ENCODE results near the gene ECI2.

The ECI2 gene

DNA sequence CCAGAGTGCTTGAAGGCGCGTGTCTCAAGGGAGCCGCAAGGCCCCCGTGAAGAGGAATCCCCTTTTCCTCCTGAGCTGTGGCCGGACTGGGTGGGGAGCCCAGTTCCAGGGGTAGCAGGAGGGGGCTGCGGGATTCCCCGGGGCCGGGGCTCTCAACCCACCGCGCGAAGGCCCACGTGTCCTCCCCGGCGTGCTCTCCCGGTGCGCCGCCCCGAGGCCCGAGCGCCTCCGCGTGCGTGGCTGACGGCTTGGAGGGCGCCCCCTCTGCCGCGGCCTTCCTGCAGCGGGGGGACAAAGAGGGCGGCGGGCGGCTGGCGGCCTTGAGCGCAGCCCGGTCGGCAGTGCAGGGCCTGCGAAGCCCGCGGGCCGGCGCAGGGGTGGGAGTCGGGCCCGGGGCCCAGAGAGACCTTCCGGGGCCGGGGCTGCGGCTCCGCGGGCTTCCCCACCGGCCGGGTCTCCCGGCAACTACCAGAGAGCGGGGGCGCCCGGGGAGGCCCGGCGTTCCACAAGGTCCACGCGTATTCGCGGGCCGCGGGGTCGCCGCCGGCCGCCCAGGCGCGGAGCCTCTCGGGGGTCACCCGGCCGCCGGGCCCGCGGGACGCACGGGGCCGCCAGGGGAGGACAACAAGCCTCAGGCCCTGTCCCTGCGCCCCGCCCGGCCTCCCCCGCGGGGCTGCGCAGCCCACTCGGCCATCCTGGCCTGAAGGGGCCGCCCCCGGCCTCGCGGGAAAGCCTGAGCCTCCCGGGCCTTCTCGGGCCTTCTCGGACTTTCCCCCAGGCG is 56.5 kb downstream of the ECI2 start, which contains the start of gene FAM217A:
FAM217A (minus strand) TSS at position 447 of the 781 bp plus-strand sequence. CDS start 1,723 bp downstream, outside the sequence.
- Histone ChIP-seq H3K27ac (no peak within 1 kb of the TSS), H3K36me3 (ENCODE audit: insufficient read depth) (no peaks in the 10 kb centered on the region), H3K9ac (no peak within 1 kb of the TSS), H3K79me2 (ENCODE audit: insufficient read depth, low read depth) (no peaks in the 10 kb centered on the region), H3K4me2 (no peak within 1 kb of the TSS), H4K20me1 (ENCODE audit: insufficient read depth) (no peaks in the 10 kb centered on the region), H3K4me1 (ENCODE audit: low read depth, poor library complexity, severe bottlenecking) (no peaks in the 10 kb centered on the region), H2AFZ (ENCODE audit: low read depth) (no peak within 1 kb of the TSS), H3K27me3 (ENCODE audit: insufficient read depth, low read depth) (no peaks in the 10 kb centered on the region), H3K4me3 (IDR thresholded peaks at IDR 0.05; ENCODE audit: insufficient read depth, low read depth, low read length) (no peak within 1 kb of the TSS)
- TF ChIP-seq, protein P1, sequence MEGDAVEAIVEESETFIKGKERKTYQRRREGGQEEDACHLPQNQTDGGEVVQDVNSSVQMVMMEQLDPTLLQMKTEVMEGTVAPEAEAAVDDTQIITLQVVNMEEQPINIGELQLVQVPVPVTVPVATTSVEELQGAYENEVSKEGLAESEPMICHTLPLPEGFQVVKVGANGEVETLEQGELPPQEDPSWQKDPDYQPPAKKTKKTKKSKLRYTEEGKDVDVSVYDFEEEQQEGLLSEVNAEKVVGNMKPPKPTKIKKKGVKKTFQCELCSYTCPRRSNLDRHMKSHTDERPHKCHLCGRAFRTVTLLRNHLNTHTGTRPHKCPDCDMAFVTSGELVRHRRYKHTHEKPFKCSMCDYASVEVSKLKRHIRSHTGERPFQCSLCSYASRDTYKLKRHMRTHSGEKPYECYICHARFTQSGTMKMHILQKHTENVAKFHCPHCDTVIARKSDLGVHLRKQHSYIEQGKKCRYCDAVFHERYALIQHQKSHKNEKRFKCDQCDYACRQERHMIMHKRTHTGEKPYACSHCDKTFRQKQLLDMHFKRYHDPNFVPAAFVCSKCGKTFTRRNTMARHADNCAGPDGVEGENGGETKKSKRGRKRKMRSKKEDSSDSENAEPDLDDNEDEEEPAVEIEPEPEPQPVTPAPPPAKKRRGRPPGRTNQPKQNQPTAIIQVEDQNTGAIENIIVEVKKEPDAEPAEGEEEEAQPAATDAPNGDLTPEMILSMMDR (conservative IDR thresholded peaks at IDR 0.05; ENCODE audit: low read depth, low read length) = no peak

DNA sequence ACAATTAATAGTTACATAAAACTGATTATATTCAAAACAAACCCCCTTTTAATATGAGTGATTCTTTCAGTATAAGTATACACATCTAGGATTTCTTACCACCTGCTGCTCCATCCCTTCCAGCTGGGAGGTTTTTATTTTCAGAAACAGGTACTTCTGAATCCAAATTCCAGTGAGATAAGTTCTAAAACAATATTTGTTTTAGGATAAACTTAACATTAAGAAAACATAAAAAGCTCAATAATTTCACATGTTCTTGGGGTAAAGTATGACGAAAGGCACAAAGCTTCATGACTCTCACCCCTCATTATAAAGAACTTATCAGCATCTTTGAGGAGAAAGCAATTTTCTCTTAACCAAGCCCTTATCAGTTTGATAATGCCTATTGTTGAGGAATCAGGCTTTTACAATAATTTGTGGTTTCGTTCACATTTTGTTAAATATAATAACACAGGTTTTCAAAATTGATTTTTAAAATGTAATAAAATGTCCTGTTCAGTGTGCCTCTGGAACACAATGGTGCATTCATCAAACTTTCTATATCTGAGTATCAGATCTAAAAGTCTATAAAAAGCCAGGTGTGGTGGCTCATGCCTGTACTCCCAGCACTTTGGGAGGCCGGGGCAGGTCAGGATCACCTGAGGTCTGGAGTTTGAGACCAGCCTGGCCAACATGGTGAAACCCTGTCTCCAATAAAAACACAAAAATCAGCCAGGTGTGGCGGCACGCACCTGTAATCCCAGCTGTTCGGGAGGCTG is 60.7 kb downstream of the ECI2 start:
- Histone ChIP-seq H2AFZ (ENCODE audit: low read depth) (no peak overlapping the region), H3K27me3 (ENCODE audit: insufficient read depth, low read depth) (no peaks in the 10 kb centered on the region), H3K4me2 (no peak overlapping the region), H3K79me2 (ENCODE audit: insufficient read depth, low read depth) (no peaks in the 10 kb centered on the region), H3K27ac (no peak overlapping the region), H3K36me3 (ENCODE audit: insufficient read depth) (no peaks in the 10 kb centered on the region), H4K20me1 (ENCODE audit: insufficient read depth) (no peaks in the 10 kb centered on the region), H3K9ac (no peak overlapping the region), H3K4me1 (ENCODE audit: low read depth, poor library complexity, severe bottlenecking) (no peaks in the 10 kb centered on the region), H3K4me3 (IDR thresholded peaks at IDR 0.05; ENCODE audit: insufficient read depth, low read depth, low read length) (no peak overlapping the region)
- TF ChIP-seq, protein P1 (conservative IDR thresholded peaks at IDR 0.05; ENCODE audit: low read depth, low read length) = no peak

DNA sequence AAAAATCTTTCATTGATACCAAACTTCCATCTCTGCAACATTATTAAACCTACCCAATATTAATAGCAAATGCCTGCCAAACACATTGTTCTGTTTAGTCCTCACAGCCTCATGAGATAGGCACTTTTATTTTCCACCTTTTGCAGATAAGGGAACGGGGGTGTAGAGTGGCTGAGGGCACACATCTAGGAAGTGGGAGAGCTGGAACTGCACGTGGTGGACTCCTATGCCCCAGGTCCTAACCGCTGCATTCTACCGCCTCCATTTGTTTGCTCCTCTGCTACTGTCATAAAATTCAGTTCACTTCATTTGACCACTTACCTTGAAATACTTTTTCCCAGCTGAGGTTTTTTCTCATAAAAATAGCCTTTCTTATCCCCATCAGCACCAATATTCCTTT is 64.0 kb downstream of the ECI2 start:
- Histone ChIP-seq H3K27me3 (ENCODE audit: insufficient read depth, low read depth) (no peaks in the 10 kb centered on the region), H4K20me1 (ENCODE audit: insufficient read depth) (no peaks in the 10 kb centered on the region), H3K27ac (no peak overlapping the region), H2AFZ (ENCODE audit: low read depth) (no peak overlapping the region), H3K4me3 (IDR thresholded peaks at IDR 0.05; ENCODE audit: insufficient read depth, low read depth, low read length) (no peak overlapping the region), H3K36me3 (ENCODE audit: insufficient read depth) (no peaks in the 10 kb centered on the region), H3K4me1 (ENCODE audit: low read depth, poor library complexity, severe bottlenecking) (no peaks in the 10 kb centered on the region), H3K4me2 (no peak overlapping the region), H3K9ac (no peak overlapping the region), H3K79me2 (ENCODE audit: insufficient read depth, low read depth) (no peaks in the 10 kb centered on the region)
- TF ChIP-seq, protein P1 (conservative IDR thresholded peaks at IDR 0.05; ENCODE audit: low read depth, low read length) = no peak

DNA sequence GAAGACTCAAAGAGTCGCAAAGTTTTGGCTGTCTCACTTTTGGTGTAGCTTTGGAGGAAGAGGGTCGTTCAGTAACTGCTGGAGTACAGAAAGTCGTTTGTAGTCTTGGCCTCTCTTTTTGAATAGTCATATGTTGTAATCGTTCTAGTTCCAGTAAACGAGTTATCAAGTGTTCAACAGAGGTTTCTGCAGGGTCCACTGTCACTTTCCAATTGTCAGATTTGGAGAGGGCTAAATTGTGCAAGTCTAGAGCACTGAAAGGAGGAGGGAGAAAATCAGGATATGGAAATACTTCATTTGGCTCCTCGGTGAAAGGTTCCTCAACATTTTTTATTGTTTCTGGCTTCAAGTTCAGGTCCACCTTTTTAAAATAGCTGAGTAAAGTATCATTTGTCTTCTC is 66.2 kb downstream of the ECI2 start:
- H3K79me2 ChIP-seq (ENCODE audit: insufficient read depth, low read depth) = no peaks in the 10 kb centered on the region
- H3K4me3 ChIP-seq (IDR thresholded peaks at IDR 0.05; ENCODE audit: insufficient read depth, low read depth, low read length) = no peak overlapping the region
- no peaks in the 10 kb centered on the region for H4K20me1 ChIP-seq (ENCODE audit: insufficient read depth)
- H3K27me3 ChIP-seq (ENCODE audit: insufficient read depth, low read depth) = no peaks in the 10 kb centered on the region
- no peak overlapping the region for H3K4me2 ChIP-seq
- H3K4me1 ChIP-seq (ENCODE audit: low read depth, poor library complexity, severe bottlenecking) = no peaks in the 10 kb centered on the region
- H3K36me3 ChIP-seq (ENCODE audit: insufficient read depth) = no peaks in the 10 kb centered on the region
- no peak overlapping the region for H2AFZ ChIP-seq (ENCODE audit: low read depth)
- TF ChIP-seq, protein P1 (conservative IDR thresholded peaks at IDR 0.05; ENCODE audit: low read depth, low read length) = no peak
- H3K27ac ChIP-seq = no peak overlapping the region
- H3K9ac ChIP-seq = no peak overlapping the region

Measured in KMS-11 (cell line).